NCI-H345 treated with DMSO at 0.1 percent for 48 hours (cell line): ENCODE results near the gene MAGEB17.
"Not testable (repeated sequence)": the region's sequence is repeated elsewhere in the genome, so short reads cannot be mapped to it uniquely, and the experiment has no call there.

Experiments used
- DNase-seq: peaks from one replicate; lab custom pipeline; 2025; ENCODE audit not compliant: unreplicated experiment; lab: John Stamatoyannopoulos, UW

The MAGEB17 gene

GRCh38 chrX:16155581-16156096 is 11.6 kb upstream of the MAGEB17 start:
- peak; percentile 87 for DNase-seq

- DNase-seq, result no peak
These were observed 10.5 kb upstream of the MAGEB17 start for GRCh38 chrX:16156692-16157331.

- no peak for DNase-seq
These were observed 6.6 kb upstream of the MAGEB17 start for GRCh38 chrX:16160729-16161128.

GRCh38 chrX:16161173-16161572 is 6.1 kb upstream of the MAGEB17 start:
- DNase-seq, result not testable (repeated sequence)

GRCh38 chrX:16162391-16162790 is 4.9 kb upstream of the MAGEB17 start:
- DNase-seq, result no peak

GRCh38 chrX:16164748-16165147 is 2.5 kb upstream of the MAGEB17 start:
- no peak for DNase-seq

- DNase-seq, result no peak
These were observed 3.8 kb downstream of the MAGEB17 start for GRCh38 chrX:16171039-16171438.

- no peak for DNase-seq
These were observed 4.7 kb downstream of the MAGEB17 start for GRCh38 chrX:16171944-16172343.

- DNase-seq, result no peak
These were observed 5.1 kb downstream of the MAGEB17 start for GRCh38 chrX:16172391-16172790.

GRCh38 chrX:16175329-16176061 is 8.2 kb downstream of the MAGEB17 start:
- no peak for DNase-seq

- DNase-seq, result no peak
These were observed 10.0 kb downstream of the MAGEB17 start for GRCh38 chrX:16177260-16177659.

- not testable (repeated sequence) for DNase-seq
These were observed 16.6 kb downstream of the MAGEB17 start for GRCh38 chrX:16183843-16184242.

GRCh38 chrX:16185725-16186136 is 18.4 kb downstream of the MAGEB17 start:
- no peak for DNase-seq

- DNase-seq, result no peak
These were observed 19.2 kb downstream of the MAGEB17 start for GRCh38 chrX:16186380-16187007.

- DNase-seq, result no peak
These were observed 19.9 kb downstream of the MAGEB17 start for GRCh38 chrX:16187024-16187760.

- DNase-seq, result peak; percentile 76
These were observed 21.4 kb downstream of the MAGEB17 start for GRCh38 chrX:16188687-16189086.

- DNase-seq, result no peak
These were observed 24.3 kb downstream of the MAGEB17 start for GRCh38 chrX:16191605-16192004.

- DNase-seq, result no peak
These were observed 29.5 kb downstream of the MAGEB17 start for GRCh38 chrX:16196829-16197228.

- DNase-seq, result no peak
These were observed 32.1 kb downstream of the MAGEB17 start for GRCh38 chrX:16199343-16199742.

- DNase-seq, result no peak
These were observed 35.7 kb downstream of the MAGEB17 start for GRCh38 chrX:16202943-16203342.

- DNase-seq, result no peak
These were observed 37.3 kb downstream of the MAGEB17 start for GRCh38 chrX:16204538-16204937.
